Natural killer cell (primary cell): ENCODE measurements around the gene FHIT. TPM values are rescaled to one million over a fixed set of nuclear protein-coding genes. Genes with fewer than 3 reads are reported as not detected.

Source experiments
- ATAC-seq, 3 donors: fragments of 150-1000 bp in 2 of 3; fragments of 200-7000 bp in 1 of 3; cut with Tn5 transposase; 1 replicate in 1 of 3; 2 replicates in 2 of 3; pipeline ENCODE4 v1.10.0; 2021; ENCODE audit warnings: mild to moderate bottlenecking in 2 of 3, moderate library complexity in 2 of 3
- DNase-seq, 2 donors: peaks; one replicate each; pipeline versions ENCODE4 v3.0.0 to v3.0.0-alpha.2; 2013 to 2021; ENCODE audit warnings: mixed read lengths in 1 of 2
- H3K27ac ChIP-seq: one replicate; pipeline ENCODE4 v1.5.1; 2013; ENCODE audit warnings: mild to moderate bottlenecking, low read length
- H3K27me3 ChIP-seq: one replicate; pipeline ENCODE4 v1.6.1; 2013; ENCODE audit warnings: low read length; ENCODE audit not compliant: control insufficient read depth, insufficient read depth
- H3K36me3 ChIP-seq: one replicate; pipeline ENCODE4 v1.6.1; 2013; ENCODE audit warnings: low read length; ENCODE audit not compliant: control insufficient read depth, insufficient read depth
- H3K4me1 ChIP-seq: one replicate; pipeline ENCODE4 v1.6.1; 2013; ENCODE audit warnings: low read length; ENCODE audit not compliant: control insufficient read depth, insufficient read depth
- H3K4me3 ChIP-seq: one replicate; pipeline ENCODE4 v1.5.1; 2013; ENCODE audit warnings: low read length
- H3K9me3 ChIP-seq: one replicate; pipeline ENCODE4 v1.6.1; 2013; ENCODE audit warnings: low read length; ENCODE audit not compliant: control insufficient read depth, insufficient read depth
- H3K27ac Mint-ChIP-seq, 2 donors: one replicate each; pipeline ENCODE4 v1.8.0; 2022; ENCODE audit warnings: mild to moderate bottlenecking in 2 of 2, mixed read lengths in 2 of 2, moderate library complexity in 1 of 2
- H3K27me3 Mint-ChIP-seq, 2 donors: one replicate each; pipeline ENCODE4 v1.8.0; 2022; ENCODE audit warnings: low read depth in 2 of 2, mixed read lengths in 2 of 2
- H3K36me3 Mint-ChIP-seq: one replicate; pipeline ENCODE4 v1.8.0; 2022; ENCODE audit warnings: mixed read lengths
- H3K4me1 Mint-ChIP-seq, 2 donors: one replicate each; pipeline ENCODE4 v1.8.0; 2022; ENCODE audit warnings: mixed read lengths in 2 of 2
- H3K4me3 Mint-ChIP-seq: one replicate; pipeline ENCODE4 v1.8.0; 2022; ENCODE audit warnings: mild to moderate bottlenecking, moderate library complexity, mixed read lengths
- H3K9me3 Mint-ChIP-seq, 2 donors: one replicate each; pipeline ENCODE4 v1.8.0; 2022; ENCODE audit warnings: mixed read lengths in 2 of 2
- CTCF ChIP-seq: fragments of 200-600 bp; IDR thresholded peaks from one replicate; pipeline ENCODE4 v1.8.0; 2022; ENCODE audit warnings: antibody characterized with exemption
- WGBS: methylation state at CpG from one replicate; pipeline ENCODE4 v1.1.7; 2013; ENCODE audit warnings: missing lambda C conversion rate; ENCODE audit not compliant: insufficient coverage; 5-methylcytosine and 5-hydroxymethylcytosine counted together
- intact Hi-C: fragments of 100-400 bp; cut with micrococcal nuclease; formaldehyde crosslinking; loops from one replicate; pipeline ENCODE4 v1.14.2; 2022
- total RNA-seq, 4 donors: library from RNA; stranded (reverse); fragments of 120-200 nt in 1 of 4; gene quantifications; one replicate each; pipeline versions ENCODE4 v1.2.3 to v1.2.4, GENCODE V29; 2013 to 2022

Gene FHIT
- total RNA-seq, 3 donors from 2014 or later (not counting 1 experiment from before 2014, with no cell fraction given), result 2.7 to 6.1 (median 3.3) TPM

- peaks cover 0 to 5% of the 10 kb centered on the region in 2 donors for H3K4me1 Mint-ChIP-seq
- no peak overlapping the region for H3K27ac ChIP-seq
- 84% methylated on average over 2 of the region's 3 CpGs for WGBS
- H3K27ac Mint-ChIP-seq, result no peak overlapping the region
- ATAC-seq, result no peak
- H3K36me3 ChIP-seq, result no peaks in the 10 kb centered on the region
- H3K4me1 ChIP-seq, result no peaks in the 10 kb centered on the region
- no peaks in the 10 kb centered on the region for H3K9me3 ChIP-seq
- H3K4me3 ChIP-seq, result no peak overlapping the region
- TF ChIP-seq CTCF, result no peak
- H3K27me3 Mint-ChIP-seq, result no peaks in the 10 kb centered on the region
- intact Hi-C loops, result no loop called here
- no peaks in the 10 kb centered on the region for H3K27me3 ChIP-seq
- H3K36me3 Mint-ChIP-seq, result no peaks in the 10 kb centered on the region
- no peak for DNase-seq
- no peak overlapping the region for H3K4me3 Mint-ChIP-seq
- no peaks in the 10 kb centered on the region for H3K9me3 Mint-ChIP-seq
Observed at GRCh38 chr3:60792249-60792852, 458.9 kb downstream of the FHIT start.

DNA sequence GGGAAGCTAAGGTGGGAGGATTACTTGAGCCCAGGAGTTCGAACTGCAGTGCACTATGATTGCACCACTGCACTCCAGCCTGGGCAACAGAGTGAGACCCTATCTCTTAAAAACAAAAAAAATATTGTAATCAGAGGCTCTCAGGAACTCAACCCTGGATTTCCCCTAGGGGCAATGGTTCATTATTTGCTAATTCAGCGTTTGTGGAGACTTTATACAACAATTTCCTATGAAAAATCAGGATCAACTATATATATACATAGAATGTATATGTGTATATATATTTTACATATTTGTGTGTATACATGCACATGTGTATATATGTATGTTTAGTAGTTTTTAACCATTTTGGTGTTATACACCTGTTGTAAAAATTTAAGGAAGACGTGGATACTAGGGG lies 463.1 kb downstream of the FHIT start:
- no peak for TF ChIP-seq CTCF

GRCh38 chr3:60781935-60782334 lies 469.3 kb downstream of the FHIT start:
- Mint-ChIP-seq H3K27ac (no peak overlapping the region), H3K36me3 (no peaks in the 10 kb centered on the region), H3K9me3 (peaks cover 4 to 7% of the 10 kb centered on the region in 2 donors), H3K4me1 (no peaks in the 10 kb centered on the region), H3K4me3 (no peak overlapping the region), H3K27me3 (peaks cover 0 to 5% of the 10 kb centered on the region in 2 donors)
- H3K27ac ChIP-seq, result no peak overlapping the region
- H3K27me3 ChIP-seq, result no peaks in the 10 kb centered on the region
- no peak for DNase-seq
- no peak for TF ChIP-seq CTCF
- WGBS, result 100% methylated on average over 1 of the region's 1 CpG
- no peaks in the 10 kb centered on the region for H3K36me3 ChIP-seq
- H3K4me1 ChIP-seq, result no peaks in the 10 kb centered on the region
- no peak for ATAC-seq
- H3K9me3 ChIP-seq, result peaks cover 3% of the 10 kb centered on the region
- intact Hi-C loops, result no loop called here
- no peak overlapping the region for H3K4me3 ChIP-seq

More for the DNA sequence above, 463.1 kb downstream of the FHIT start:
- Histone ChIP-seq H3K9me3 (no peaks in the 10 kb centered on the region), H3K4me3 (no peak overlapping the region), H3K27me3 (no peaks in the 10 kb centered on the region), H3K36me3 (no peaks in the 10 kb centered on the region), H3K4me1 (no peaks in the 10 kb centered on the region), H3K27ac (no peak overlapping the region)
- 91% methylated on average over 2 of the region's 3 CpGs for WGBS
- no peak overlapping the region for H3K27ac Mint-ChIP-seq
- ATAC-seq, result no peak
- no peaks in the 10 kb centered on the region for H3K36me3 Mint-ChIP-seq
- H3K27me3 Mint-ChIP-seq, result no peaks in the 10 kb centered on the region
- intact Hi-C loops, result no loop called here
- H3K9me3 Mint-ChIP-seq, result peaks cover under 1 to 3% of the 10 kb centered on the region in 2 donors
- no peak overlapping the region for H3K4me3 Mint-ChIP-seq
- DNase-seq, result no peak
- H3K4me1 Mint-ChIP-seq, result peaks cover 0 to 5% of the 10 kb centered on the region in 2 donors

DNA sequence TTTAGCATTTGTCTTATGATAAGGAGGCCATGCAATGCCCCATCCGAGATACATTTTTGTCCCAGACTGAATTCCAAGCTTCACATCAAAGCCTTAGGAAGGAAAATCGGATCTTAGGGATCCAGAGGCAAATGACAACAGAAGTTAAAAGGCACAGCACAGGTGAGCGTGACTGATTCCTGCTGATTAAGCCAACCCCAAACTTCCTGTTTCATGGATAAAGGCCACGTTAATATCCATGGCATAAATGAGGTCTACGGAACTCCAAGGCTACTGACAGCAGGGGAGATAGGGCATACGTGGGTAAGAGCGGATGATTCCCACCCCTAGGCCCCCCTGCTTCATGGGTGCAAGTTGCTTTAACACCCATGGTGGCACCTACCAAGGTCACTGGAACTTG lies 471.6 kb downstream of the FHIT start:
- ATAC-seq (no peak), DNase-seq (no peak)
- Histone ChIP-seq H3K27me3 (no peaks in the 10 kb centered on the region), H3K27ac (no peak overlapping the region), H3K9me3 (peaks cover 9% of the 10 kb centered on the region), H3K36me3 (no peaks in the 10 kb centered on the region), H3K4me1 (no peaks in the 10 kb centered on the region), H3K4me3 (no peak overlapping the region)
- Mint-ChIP-seq H3K36me3 (no peaks in the 10 kb centered on the region), H3K9me3 (peaks cover 4 to 14% of the 10 kb centered on the region in 2 donors), H3K27me3 (peaks cover 0 to 11% of the 10 kb centered on the region in 2 donors), H3K4me3 (no peak overlapping the region), H3K4me1 (no peaks in the 10 kb centered on the region), H3K27ac (no peak overlapping the region)
- intact Hi-C loops, result no loop called here
- WGBS, result 91% methylated on average over 7 of the region's 7 CpGs
- TF ChIP-seq CTCF, result no peak
